B cell (primary cell): ENCODE results near the gene GJC1.
"Not testable (repeated sequence)": the region's sequence is repeated elsewhere in the genome, so short reads cannot be mapped to it uniquely, and the experiment has no call there.

Experiments used
- EZH2 ChIP-seq: IDR thresholded peaks from 2 replicates; pipeline ENCODE4 v1.6.1; 2012; ENCODE audit warnings: borderline replicate concordance, low read depth, mild to moderate bottlenecking, moderate library complexity, low read length; ENCODE audit not compliant: insufficient read depth, poor library complexity, severe bottlenecking
- TF ChIP-seq, protein P1 (sequence below): fragments of 200-600 bp; IDR thresholded peaks from one replicate; pipeline ENCODE4 v1.8.0; 2022; ENCODE audit warnings: antibody characterized with exemption, mild to moderate bottlenecking

DNA sequence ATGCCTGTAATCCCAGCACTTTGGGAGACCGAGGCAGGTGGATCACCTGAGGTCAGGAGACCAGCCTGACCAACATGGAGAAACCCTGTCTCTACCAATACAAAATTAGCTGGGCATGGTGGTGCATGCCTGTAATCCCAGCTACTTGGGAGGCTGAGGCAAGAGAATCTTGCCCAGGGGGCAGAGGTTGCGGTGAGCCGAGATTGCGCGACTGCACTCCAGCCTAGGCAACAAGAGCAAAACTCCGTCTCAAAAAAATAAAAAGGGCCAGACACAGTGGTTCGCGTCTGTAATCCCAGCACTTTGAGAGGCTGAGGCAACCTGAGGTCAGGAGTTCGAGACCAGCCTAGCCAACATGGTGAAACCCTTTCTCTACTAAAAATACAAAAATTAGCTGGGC lies 4.9 kb downstream of the GJC1 start:
- TF ChIP-seq, protein P1, sequence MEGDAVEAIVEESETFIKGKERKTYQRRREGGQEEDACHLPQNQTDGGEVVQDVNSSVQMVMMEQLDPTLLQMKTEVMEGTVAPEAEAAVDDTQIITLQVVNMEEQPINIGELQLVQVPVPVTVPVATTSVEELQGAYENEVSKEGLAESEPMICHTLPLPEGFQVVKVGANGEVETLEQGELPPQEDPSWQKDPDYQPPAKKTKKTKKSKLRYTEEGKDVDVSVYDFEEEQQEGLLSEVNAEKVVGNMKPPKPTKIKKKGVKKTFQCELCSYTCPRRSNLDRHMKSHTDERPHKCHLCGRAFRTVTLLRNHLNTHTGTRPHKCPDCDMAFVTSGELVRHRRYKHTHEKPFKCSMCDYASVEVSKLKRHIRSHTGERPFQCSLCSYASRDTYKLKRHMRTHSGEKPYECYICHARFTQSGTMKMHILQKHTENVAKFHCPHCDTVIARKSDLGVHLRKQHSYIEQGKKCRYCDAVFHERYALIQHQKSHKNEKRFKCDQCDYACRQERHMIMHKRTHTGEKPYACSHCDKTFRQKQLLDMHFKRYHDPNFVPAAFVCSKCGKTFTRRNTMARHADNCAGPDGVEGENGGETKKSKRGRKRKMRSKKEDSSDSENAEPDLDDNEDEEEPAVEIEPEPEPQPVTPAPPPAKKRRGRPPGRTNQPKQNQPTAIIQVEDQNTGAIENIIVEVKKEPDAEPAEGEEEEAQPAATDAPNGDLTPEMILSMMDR: not testable (repeated sequence)
- not testable (repeated sequence) for TF ChIP-seq EZH2
